Femur (tissue), 1 donor: ENCODE data around the gene EIF2S3B.
"Not testable (repeated sequence)": the region's sequence is repeated elsewhere in the genome, so short reads cannot be mapped to it uniquely, and the experiment has no call there.

Experiments used
- DNase-seq: peaks from one replicate; pipeline ENCODE4 v3.0.0-alpha.2; 2017

The EIF2S3B gene

DNA sequence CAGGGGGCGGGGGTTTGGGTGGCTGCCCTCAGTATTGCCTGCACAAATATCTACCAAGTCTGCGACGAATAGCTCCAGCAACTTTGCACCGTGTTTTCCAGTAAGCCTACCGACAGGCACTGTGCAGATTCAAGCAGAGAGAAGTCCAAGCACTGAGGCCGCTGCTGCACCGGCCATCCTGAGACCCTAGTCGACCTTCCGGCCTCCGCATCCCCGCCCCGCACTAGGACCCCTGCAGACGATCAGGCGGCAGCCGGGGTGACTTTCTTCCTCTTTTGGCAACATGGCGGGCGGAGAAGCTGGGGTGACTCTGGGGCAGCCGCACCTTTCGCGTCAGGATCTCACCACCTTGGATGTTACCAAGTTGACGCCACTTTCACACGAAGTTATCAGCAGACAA is at the start of gene EIF2S3B:
EIF2S3B (plus strand) TSS at position 271 of the 400 bp plus-strand sequence; CDS start at position 284, 13 bp downstream.
- no peak for DNase-seq

DNA sequence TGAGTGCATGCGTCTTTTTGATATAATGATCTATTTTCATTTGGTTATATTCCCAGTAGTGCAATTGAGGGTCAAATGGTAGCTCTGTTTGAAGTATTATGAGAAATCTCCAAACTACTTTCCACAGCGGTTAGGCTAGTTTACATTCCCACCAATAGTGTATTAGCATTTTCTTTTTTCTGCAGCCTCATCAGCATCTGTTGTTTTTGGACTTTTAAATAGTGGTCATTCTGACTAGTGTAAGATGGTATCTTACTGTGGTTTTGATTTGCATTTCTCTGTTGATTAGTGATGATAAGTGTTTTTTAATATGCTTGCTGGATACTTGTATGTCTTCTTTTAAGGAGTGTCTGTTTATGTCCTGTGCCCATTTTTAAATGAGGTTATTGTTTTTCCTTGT is 48.8 kb upstream of the EIF2S3B start:
- no peak for DNase-seq

DNA sequence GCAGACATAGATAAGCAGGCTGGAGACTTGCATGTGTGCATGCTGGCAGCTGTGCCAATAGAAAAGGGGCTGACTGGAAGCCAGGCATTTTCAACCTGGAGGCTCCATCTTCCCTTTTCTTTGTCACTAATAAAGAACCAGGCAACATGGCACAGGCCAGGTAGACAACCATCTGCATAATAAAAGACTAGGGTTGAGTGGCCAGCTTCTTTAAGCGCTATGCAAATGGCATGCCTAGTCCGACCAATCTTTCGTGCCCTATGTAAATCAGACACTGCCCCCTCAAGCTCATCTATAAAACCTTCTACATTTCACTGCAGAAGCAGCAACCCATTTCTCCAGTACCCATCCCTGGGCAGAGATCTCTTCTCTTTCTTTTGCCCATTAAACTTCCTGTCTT is 47.9 kb upstream of the EIF2S3B start:
- no peak for DNase-seq

DNA sequence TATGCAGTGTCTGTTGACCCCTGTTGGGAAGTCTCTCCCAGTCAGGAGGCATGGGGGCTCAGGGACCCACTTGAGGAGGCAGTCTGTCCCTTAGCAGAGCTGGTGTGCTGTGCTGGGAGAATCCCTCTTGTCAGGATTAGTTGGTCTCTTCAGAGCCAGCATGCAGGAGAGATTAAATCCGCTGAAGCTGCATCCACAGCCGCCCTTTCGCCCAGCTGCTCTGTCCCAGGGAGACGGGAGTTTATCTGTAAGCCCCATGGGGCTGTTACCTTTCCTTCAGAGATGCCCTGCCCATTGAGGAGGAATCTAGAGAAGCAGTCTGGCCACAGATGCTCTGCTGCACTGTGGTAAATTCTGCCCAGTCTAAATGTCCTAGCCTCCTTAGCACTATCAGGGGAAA is 39.4 kb upstream of the EIF2S3B start:
- DNase-seq: no peak

DNA sequence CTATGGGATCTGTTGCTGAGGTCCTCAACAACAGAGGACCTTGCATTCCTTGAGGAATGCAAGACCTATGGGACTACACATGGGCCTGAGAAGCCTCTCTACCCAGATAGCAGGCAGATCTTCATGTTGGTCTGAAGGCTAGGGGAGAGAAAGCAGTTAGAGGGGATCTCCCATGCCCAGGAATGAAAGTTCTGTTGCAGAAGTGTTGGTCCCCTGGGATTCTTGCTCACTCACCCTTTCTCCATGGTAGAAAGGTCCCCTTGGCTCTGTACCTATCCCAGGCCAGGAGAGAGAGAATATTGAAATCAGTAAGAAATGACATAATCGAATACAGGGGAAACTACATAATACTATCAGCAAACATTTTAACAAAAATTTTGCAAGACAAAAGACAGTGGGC is 36.0 kb upstream of the EIF2S3B start:
- no peak for DNase-seq

DNA sequence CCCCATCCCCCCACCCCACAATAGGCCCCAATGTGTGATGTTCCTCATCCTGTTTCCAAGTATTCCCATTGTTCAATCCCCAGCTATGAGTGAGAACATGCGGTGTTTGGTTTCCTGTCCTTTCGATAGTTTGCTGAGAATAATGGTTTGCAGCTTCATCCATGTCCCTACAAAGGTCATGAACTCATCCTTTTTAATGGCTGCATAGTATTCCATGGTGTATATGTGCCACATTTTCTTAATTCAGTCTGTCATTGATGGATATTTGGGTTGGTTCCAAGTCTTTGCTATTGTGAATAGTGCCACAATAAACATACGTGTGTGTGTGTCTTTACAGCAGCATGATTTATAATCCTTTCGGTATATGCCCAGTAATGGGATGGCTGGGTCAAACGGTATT is 32.9 kb upstream of the EIF2S3B start:
- not testable (repeated sequence) for DNase-seq

DNA sequence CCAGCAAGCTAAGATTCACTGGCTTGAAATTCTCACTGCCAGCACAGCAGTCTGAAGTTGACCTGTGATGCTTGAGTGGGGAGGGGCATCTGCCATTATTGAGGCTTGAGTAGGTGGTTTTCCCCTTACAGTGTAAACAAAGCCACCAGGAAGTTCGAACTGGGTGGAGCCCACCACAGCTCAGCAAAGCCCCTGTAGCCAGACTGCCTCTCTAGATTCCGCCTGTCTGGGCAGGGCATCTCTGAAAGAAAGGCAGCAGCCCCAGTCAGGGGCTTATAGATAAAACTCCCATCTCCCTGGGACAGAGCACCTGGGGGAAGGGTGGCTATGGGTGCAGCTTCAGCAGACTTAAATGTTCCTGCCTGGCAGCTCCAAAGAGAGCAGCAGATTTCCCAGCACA is 23.8 kb upstream of the EIF2S3B start:
- not testable (repeated sequence) for DNase-seq

DNA sequence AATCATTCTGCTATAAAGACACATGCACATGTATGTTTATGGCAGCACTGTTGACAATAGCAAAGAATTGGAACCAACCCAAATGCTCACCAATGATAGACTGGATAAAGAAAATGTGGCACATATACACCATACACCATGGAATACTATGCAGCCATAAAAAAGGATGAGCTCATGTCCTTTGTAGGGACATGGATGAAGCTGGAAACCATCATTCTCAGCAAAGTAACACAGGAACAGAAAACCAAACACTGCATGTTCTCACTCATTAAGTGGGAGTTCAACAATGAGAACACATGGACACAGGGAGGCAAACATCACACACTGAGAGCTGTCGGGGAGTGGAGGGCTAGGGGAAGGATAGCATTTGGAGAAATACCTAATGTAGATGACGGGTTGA is 18.4 kb upstream of the EIF2S3B start:
- not testable (repeated sequence) for DNase-seq

DNA sequence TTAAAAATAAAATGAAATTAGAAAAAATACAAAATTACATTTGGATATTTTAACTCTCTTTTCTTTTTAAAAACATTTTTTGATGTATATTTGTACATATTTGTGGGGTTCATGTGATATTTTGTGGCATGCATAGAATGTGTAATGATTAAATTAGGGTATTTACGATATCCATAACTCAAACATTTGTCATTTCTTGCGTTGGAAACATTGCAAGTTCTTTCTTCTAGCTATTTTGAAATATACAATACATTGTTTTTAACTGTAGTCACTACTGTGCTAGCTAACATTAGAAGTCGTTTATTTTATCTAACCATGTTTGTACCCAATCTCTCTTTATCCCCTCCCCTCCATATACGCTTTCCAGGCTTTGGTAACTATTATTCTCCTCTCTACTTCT is 13.9 kb upstream of the EIF2S3B start:
- DNase-seq: no peak

DNA sequence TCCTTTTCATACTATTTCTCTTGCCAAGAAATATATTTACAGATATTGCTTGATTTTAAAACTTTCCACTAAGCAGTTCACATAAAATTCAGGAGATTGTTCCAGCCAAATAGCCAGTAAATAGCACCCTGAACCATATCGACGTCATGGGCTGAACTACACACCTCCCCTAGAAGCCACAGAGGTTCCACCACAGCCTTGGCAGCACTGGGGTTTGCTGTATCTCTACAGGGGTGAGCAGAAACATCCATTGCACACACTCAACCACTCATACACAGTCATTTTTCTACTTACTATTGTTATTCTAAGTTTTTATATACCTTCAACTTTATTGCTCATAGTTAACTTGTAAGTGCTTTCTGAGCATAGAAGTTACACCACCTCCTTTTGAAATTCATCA is 8.1 kb upstream of the EIF2S3B start:
- peak; percentile 24 for DNase-seq

DNA sequence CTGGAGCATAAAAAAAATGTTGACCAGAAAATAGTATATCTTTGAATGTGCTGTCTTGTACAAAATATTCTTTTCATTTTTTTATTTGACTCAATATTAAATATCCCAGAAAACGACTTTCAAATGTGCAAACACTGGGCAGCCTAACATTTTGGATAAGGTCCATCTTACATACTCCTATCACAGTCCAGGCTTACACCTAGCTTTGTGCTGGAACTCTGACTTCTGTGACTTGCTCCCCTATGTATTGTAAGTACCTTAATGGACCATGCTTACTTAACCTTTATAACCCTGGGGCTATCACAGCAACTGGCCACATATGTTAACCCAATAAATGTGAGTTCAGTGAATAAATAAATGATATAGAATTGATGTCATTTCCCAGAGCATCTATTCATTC is 7.6 kb upstream of the EIF2S3B start:
- DNase-seq: no peak

DNA sequence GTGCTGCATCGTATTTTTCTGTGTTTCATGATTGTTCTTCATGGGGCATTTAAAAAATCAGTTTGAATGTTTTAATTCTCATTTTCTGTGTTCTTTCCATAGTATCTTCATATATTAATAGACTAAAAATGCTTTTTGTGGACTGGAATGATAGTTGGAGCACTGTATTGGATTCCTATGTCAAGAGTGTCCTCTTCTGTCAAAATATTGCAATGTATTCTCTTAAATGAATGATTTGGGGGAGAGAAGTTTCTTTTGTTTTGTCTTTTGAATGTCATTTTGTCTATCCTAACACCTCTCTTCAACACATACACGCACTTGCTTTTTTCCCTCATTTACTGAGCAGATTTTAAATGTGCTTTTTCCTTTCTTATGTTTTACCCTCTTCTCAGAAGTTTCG is 4.7 kb upstream of the EIF2S3B start:
- no peak for DNase-seq

DNA sequence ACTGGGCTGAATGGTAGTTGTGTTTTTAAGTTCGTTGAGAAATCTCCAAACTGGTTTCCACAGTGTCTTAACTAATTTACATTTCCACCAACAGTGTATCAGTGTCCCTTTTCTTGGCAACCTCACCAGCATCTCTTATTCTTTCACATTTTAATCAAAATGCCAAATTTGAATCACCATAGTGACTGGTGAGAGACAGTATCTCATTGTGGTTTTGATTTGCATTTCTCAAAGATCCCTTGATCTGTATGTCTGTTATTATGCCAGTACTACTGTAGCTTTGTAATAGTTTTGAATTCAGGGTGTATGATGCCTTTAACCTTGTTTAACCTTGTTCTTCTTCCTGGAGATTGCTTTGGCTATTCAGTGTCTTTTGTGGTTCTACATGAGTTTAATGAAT is 2.2 kb upstream of the EIF2S3B start:
- DNase-seq: no peak

DNA sequence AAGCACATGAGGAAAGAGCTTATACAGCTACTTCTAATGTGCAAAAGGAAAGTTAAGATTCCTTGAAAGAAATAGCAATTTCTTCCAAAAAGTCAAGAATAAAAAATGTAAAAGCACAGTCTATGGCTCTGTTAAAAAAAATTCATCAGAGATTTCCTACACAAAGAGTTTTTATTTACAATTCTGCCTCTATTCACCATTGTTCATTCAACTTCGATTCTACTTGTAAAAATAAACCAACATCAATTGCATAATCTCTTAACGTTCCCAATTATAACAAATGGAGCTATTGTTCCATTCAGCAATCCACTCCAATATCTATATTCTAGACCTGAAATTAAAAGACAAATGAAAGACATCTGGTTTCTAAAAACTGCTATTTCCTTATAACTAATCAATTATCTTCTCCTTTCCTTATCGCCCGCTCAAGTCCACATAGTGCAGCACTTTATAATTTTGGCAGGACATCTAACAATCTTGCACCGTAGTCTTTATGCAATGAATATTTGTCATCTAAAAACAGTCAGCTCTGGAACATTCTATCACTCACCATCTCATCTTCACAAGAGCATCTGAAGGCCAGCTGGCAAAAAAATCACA is 6.2 kb downstream of the EIF2S3B start:
- no peak for DNase-seq

DNA sequence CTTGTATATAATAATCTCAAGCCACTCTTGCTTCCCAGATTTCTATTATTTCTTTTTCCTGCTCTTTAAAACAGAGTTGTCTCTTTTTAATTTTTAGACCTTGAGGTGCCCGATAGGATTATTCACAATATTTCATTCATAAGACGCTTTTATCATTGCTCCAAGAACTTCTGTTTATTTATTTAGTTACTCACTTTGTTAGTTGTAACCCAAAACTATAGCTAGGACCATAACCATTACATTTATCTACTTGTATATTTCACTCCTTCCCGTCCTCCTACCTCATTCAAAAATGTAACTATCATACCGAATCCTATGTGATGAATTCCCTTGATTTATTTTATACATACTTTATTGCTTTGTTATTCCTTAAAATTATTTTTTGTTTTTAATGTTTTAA is 7.1 kb downstream of the EIF2S3B start:
- no peak for DNase-seq

DNA sequence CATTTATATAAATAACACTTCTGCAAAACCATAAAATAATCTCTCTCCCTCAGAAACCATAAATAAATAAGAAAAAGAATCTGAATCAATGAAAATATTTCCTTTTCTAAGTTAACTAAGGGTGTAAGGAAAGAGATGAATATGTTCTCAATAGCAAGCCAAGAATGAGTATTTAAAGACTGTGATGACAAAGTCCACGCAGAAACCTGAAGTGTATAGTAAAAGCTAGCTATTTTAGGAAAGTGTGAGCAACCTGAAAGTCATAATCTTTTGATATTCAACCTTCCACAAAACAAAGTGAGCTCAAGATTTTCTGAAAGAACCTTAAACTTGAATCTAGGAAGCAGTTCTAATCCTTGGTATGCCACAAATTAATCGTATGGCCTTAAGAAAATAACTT is 15.9 kb downstream of the EIF2S3B start:
- DNase-seq: no peak

DNA sequence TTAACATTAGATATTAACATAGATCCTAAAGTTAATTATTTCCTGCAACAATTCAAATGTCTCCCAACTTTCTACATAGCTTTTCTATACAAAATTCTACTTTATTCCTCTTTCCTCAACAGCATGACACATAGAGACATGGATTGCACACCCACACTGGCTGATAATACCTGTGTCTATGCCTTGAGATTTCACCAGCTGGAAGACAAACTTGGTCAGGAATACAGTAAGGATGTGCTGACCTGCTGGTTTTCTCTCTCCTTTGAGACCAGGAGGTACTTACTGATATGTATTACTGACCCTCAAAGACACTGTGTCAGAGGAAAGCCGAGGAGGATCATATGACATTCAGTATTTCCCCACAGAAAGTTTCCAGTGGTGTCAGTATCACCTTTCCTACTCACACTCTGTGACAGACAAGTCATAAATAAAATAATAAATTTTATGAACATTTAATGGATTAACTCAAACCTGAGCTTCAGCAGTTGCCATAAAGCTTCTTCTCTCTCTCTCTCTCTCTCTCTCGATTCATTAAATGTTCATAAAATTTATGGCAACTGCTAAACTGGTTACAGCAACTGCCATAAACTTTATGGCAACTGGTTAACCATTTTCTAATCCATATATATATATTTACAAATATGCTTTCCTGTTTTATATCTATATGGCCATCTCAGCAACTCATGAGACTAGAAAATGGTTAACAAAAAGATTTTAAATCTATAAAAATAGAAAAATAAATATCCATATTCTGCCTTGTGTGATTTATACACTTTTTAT is 22.7 kb downstream of the EIF2S3B start:
- no peak for DNase-seq

DNA sequence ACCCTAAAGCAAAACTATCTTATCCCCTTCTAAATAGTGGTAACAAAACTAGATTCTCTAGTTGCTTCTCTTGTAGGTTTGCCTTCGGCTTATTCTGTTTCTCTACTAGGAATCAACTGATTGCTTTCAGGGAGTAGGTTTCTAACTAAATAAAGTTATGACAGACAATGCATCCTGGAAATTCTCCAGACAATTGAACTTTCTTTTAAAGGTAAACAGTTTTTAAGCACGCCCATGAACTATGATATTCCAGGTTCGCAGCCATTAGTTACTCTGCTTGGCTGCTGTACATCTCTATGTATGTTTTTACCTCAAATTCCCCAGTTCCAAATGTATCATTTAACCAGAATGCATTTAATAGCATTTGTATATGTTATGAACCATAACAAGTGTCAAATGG is 23.9 kb downstream of the EIF2S3B start:
- no peak for DNase-seq

DNA sequence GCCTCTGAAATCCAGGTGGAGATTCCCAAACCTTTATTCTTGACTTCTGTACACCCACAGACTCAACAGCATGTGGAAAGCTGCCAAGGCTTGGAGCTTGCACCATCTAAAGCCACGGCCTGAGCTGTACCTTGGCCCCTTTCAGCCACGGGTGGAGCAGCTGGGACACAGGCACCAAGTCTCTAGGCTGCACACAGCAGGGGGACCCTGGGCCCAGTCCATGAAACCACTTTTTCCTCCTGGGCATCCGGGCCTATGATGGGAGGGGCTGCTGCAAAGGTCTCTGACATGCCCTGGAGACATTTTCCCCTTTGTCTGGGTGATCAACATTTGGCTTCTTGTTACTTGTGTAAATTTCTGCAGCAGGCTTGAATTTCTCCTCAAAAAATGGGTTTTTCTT is 32.0 kb downstream of the EIF2S3B start:
- no peak for DNase-seq

DNA sequence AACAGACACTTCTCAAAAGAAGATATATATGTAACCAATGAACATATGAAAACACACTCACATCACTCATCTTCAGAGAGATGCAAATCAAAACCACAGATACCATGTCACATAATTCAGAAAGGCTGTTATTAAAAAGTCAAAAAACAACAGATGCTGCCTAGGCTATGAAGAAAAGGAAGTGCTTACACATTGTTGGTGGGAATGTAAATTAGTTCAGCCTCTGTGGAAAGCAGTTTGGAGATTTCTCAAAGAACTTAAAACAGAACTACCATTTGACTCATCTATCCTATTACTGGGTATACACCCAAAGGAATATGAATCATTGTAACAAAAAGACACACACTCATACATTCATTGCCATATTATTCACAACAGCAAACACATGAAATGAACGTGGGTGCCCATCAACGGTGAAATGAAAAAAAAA is 35.1 kb downstream of the EIF2S3B start:
- DNase-seq: no peak

DNA sequence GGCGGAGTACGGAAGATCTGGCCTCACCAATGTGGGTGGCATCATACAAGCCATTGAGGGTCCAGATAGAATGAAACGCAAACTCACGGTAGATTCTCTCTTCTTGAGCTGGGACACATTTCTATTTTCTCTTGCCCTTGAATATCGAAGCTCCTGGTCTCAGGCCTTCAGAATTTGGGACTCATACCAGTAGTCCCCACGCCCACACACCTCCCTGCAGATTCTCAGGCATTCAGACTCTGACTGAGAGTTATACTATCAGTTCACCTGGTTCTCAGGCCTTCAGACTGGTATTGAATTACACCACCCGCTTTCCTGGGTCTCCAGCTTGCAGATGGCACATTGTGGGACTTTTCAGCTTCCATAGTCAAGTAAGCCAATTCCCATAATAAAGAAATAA is 37.8 kb downstream of the EIF2S3B start:
- DNase-seq: no peak

DNA sequence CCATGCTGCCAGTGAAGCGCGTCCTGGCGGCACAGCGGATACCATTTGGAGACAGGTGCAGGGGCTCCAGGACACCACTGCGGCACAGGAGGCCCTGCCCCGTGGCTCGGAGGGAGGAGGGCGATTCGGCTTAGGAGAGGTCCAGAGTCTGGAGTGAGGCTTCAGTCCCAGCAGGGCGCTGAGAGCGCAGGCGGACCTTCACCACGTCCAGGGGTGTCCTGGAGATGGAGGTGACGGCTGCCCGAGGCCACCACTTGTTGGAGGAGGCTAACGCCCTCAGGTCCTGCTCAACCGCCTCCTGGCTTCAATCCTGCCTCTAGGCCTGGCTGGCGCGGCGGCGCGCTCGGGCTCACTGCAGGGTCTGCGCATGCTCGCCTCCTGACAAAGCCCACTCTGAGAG is 45.7 kb downstream of the EIF2S3B start:
- no peak for DNase-seq

DNA sequence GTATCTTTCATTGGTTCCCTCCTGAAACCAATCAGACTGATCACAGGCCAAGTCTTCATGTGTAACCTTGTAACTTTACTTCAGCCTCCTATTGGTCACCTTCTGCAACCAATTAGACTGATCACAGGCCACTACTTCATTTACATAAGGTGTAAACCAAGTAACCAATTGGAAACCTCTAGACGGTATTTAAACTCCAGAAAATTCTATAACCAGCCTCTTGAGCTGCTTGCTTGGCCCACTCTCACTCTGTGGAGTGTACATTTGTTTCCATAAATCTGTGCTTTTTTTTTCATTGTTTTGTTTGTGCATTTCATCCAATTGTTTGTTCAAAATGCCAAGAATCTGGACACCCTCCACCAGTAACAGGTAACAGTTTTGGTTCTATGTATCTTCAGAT is 47.5 kb downstream of the EIF2S3B start:
- DNase-seq: no peak

DNA sequence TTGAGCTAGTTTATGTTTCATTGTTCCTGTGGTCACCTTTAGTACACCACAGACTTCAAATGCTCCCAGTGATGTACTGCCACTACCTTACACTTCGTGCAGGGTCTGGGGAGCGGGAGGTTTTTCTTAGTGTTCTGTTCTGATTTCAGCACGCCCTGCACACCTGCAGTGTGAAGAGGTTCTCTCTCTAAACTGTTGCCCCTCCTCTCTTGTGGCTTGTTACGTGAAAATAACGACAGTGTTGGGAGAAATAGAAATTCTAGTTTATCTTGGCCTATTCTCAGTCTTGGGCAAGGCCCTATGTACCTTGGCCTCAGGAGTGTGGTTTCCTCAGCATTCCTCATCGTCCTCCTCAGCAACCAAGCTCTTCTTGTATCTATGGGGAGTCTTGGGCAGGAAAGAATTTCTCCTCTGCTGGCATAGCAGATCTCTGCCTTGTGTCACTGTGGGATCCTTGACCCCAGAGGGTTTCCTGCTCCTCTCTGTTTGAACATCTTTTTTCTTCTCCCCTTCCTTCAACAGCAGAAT is 48.6 kb downstream of the EIF2S3B start:
- no peak for DNase-seq
